GM19463 (cell line): ENCODE data around the gene HOXB3.
A peak's percentile ranks its signal among the peaks of the same experiment; 100 is the strongest.

Experiments
- ATAC-seq: cut with Tn5 transposase; IDR thresholded peaks from one replicate; pipeline ENCODE4 v1.9.1; 2021; ENCODE audit warnings: mild to moderate bottlenecking, moderate library complexity; ENCODE audit not compliant: unreplicated experiment

HOXB3 gene

DNA sequence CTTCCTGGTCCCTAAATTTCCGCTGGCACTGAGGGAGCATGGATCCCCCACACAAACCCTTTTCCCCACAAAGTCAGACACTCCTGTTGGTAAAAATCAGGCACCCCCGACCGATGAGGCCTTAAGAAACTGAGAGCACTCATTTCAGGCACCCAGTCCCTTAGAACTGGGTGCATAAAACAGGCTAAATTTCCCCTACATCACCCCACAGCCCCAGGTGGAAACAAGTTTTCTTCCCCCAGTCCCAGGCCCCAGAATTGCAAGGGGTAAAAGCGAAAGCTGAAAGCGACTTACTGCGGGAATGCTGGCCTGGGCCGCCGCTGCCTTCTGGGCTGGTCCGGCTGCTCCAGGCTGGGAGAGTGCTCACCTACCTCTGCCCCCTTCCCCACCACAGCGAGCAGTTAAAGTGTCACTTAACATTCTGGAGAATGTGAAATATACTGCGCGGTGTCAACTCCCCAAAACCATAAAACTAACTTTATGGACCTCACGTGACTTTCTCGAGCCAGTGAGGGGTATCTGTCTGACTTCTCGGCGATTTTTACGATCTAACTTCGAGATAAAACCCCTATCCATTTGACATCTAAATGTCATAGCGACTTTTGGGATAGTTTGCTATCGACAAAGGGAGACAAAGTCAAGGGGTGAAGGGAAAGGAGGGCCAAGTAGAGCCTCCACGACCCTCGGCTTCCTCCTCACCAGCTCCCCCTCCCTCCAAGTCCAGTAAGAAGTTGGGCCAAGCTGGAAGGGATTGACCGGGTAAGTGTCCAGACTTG, at the start of gene HOXB3:
Gene HOXB3, minus strand, starts transcription at position 411 of the 776 bp plus-strand sequence. CDS start 37,767 bp downstream, outside the sequence.
- no peak for ATAC-seq

DNA sequence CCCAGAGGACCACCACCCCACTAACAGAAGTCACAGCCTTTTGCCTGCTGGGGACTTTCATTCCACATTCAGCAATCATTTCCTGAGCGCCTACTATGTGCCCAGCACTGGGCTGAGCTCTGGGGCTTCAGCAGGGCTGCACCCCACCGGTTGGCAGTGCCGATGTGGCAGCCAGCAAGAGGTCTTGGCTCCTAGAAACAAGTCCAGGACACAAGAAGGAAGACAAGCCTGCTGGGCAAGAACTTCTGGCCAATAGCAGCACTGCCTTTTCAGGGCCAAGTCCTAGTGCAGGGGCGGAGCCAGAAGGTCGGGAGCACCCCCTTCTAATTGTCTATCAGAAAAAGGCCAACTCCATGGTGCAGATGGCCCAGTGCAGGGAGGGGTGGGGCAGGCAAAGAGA, 49.1 kb upstream of the HOXB3 start:
- no peak for ATAC-seq

DNA sequence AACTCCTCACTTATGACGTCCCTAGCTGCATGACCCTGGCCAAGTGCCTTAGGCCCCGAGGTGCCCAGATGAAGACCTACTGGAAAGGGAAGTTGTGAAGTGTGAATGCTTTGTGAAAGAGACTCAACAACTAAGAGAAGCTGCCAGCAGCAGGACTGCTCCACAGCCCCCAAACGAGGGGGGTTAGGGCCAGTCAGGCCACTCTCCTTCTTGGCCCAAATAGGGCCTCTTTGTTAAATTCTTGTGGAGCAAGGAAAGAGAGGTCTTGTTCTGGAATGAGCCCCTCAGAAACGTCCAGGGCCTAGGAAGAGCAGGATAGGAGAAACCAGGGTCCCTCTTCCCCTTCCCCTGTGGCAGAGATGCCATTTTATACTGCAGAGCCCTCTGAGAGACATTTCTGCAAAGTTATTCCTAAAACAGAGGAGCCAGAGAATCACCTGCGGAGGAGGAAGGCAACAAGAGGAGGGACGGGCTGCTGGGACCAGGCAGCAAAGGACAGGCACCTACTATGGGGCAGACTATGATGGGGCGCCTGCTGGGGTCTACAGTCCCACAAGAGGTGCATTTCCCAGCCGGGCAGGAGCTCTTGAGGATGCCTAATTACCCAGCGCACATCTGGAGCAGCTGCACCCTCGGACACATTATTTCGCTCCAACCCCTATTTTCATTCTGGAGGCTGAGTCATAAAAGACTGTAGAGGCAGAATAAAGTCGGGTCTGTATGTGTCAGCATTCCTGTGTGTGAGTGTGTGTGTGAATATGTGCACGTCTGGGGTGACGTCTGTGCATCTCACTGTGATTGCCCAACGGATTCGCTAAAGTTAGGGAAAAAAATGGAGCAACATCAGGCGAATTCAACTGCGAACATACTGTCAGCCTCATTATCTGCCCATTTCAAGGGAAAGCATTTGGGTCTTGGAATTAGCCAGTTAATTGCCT, 47.6 kb upstream of the HOXB3 start:
- ATAC-seq, result no peak

DNA sequence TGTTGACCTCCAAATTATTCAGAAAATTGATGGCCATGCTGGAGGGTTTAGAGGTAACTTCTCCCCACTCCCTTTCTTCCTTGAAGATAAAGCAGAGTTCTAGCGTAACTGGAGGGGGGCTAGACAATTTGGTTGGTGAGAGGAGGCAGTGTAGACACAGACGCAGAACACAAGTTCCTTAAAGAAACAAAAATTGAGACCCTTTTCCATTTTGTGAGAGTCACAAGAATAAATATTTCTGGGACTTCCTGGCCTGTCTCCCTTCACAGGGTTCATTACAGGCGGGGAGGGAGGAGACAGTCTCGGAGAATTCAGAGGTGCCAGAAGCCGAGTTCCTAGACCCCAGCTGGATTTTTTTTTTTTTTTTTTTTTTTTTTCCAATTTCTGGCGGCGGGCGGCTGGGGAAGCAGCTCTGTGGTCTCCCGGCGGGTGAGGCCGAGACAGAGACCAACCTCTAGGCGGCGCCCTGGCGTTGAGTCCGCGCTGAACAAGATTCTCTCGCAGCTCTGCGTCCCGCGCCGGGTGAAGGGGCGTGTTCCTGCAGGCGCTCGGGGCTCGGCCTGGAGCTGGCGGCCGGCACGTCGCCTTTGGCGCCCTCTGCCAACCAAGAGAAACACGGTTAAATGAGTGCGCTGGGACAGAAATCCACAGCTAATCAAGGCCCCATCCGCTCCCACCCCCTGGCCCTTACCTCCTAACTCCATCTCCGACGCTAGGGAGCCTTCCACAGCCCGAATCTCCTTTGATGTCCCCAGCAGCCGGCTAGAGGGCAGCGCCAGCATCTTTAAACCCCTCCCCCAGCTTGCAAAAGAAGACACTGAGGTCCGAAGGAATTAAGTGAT, 46.4 kb upstream of the HOXB3 start:
- ATAC-seq, result peak; percentile 63

DNA sequence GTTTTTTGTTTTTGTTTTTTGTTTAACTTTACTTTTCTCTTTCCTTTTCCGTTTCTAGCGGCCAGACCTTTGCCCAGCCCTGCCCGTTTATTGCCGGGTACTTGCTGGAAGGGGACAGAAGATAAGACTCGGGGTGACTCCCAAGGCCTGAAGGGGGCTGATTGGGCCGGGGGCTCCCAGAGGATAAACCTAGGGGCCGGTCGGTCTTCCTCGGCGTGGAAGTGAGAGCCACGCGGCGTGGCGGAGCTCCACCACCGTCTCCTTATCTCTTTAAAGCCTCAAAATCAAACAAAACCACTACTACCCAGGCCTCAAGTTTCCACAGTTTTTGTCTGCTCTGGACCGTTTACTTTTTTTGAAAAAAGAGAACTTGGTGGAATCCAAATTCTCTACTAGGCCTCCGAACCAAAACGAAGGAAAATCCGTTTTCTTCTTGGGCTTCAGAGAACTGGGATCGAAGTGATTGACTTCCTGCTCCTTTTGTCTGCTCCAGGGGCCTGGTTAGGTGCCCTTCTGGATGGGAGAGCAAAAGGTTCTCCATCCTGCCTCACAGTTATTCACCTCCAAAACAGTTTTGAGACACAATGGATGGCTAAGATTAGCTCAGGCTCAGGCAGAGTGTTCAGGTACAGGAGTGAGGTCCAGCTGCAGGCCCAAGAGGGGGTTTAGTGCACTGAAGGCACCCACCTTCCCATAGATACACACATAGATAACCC, 44.6 kb upstream of the HOXB3 start:
- no peak for ATAC-seq

GRCh38 chr17:48633266-48633677, 43.2 kb upstream of the HOXB3 start:
- ATAC-seq, result no peak

- ATAC-seq, result no peak
These were observed 42.7 kb upstream of the HOXB3 start for GRCh38 chr17:48632579-48633265.

- peak; percentile 47 for ATAC-seq
These were observed 41.9 kb upstream of the HOXB3 start for GRCh38 chr17:48631693-48632578.

- ATAC-seq, result no peak
These were observed 41.1 kb upstream of the HOXB3 start for GRCh38 chr17:48630925-48631692.

DNA sequence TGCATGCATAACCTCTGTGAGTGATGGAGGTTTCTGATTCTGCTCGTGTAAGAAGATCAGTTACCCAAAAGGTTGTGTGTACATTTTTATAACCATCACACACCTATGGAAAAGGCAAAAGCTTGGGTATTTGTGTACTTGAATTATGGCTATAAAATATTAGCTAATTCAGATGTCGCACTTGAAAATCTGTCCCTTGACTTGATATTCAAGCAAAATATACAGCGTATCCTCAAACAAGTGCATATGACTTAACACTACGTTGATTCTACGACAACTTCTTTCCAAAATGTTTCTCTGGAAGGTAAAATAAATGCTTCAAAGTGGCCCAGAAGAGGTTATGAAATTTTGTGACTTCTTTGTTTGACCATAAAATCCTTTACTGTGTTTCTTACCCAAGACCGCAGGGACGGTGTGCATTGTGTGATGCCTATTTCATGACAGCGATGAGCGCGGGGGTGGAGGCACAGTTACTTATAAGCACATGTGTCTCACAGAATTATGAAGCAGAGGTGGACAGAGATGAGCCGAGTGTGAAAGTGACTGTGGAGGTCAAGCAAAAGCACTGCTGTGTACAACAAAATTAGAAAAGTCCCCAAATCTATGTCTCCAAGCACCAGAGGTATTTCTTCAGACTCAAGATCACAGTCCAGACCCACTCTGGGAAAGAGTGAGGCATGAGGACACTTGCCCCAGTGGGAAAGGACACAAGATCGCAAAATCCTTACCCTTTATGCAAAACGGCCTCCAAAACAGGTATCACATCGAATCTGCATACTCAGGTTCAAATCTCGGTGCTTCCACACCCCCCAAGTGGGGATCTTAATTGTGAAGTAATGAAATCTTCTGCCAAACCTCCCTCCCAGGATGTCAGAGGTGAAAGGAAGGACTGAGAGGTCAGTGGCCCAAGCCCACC, 40.2 kb upstream of the HOXB3 start:
- no peak for ATAC-seq

GRCh38 chr17:48629411-48629759, 39.3 kb upstream of the HOXB3 start:
- ATAC-seq, result no peak

DNA sequence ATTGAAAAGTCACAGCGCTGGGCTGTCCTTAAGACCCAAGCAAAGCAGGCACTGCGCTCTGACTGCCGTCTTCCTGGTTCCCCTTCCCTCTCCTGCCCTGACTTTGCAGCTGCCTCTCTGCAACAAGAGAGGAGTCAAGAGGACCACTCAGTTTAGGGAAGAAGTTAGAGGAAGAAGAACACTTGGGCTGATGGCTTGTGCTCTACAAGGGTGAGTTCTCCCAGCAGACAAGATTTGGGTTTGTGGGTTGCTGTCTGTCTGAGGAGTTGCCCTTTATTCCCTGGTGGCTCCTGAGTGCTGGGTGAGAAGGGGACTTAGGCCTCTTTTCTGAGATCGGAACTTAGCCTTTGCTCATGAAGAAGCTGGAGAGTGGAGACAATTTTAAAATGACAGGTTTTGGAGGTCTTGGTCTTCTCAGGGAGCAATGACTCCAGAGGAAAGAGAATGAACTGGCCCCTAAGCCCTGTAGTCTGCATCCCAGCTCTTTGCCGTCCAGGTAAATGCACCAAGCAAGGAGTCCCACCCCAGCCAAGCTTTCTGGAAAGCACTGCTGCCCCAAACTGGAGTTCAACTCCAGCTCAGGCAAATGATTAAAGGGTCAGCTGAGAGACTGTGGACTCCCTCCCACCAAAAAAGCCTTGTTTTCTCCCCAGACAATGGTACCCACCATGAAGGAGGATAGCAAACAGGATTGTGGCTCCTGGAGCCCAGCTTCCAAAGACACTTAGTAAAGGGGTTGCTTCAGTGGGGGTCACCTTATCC, 38.8 kb upstream of the HOXB3 start:
- ATAC-seq, result no peak

GRCh38 chr17:48627623-48628521, 37.8 kb upstream of the HOXB3 start:
- ATAC-seq, result no peak

- ATAC-seq, result no peak
These were observed 37.1 kb upstream of the HOXB3 start for GRCh38 chr17:48627118-48627597.
